ENCODE measurements around the gene RPA3.

Gene RPA3

DNA sequence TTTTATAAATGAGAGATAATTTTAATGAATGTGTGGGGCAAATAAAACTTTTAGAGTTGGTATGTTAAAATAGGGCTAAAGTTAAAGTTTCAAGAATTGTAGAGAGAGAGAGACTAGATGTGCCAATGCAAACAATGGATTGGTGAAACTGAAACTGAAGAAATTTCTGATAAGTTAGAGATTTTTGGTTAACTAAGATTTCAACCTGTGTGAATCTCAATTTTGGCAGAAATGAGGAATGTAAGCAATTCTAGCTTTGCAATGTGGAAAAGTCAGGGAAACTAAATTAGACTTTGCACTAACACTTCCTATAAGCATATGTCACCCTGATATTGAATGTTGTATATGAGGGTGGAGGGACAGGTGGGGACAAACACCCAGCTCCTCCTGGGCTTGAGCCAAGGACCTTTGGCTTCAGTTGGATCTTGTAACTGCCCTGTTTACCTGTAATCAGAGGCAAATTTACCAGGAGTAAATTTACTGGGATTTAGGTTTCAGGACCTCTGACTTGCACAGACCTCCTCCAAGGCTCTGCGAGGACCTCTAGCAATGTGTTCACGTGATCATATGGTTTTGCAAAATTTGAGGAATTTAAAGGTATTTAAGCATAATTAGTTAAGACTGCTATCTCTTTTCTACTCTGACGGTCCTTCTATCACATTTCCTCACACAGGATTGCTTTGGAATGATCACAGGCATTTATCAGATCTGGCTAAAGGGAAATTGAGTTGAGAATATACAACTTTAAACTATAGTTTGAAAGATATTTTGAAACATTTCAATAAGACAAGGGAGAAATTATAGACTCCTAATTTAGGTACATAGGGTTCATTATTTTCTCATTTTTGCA is 33.1 kb upstream of the RPA3 start:
- WGBS, 2 donors (ENCODE audit: extremely low coverage in 2 of 2, insufficient read length in 2 of 2, insufficient replicate concordance in 1 of 2), result no CpG with 5 or more reads among the region's 3 CpGs
- Histone ChIP-seq H3K23ac (ENCODE audit: low read depth, low read length, poor library complexity) (no peak overlapping the region), H4K8ac (ENCODE audit: low read depth, low read length) (no peak overlapping the region), H2AK5ac (ENCODE audit: low read depth, low read length) (no peak overlapping the region), H3K18ac (ENCODE audit: low read length) (no peak overlapping the region), H3K4me2 (ENCODE audit: insufficient read depth, low read length, poor library complexity, severe bottlenecking) (no peak overlapping the region), H3K4me1 (ENCODE audit: control insufficient read depth in 2 of 2, insufficient read depth in 1 of 2, low read depth in 1 of 2, low read length in 2 of 2) (no peaks in the 10 kb centered on the region), H2BK5ac (ENCODE audit: low read length) (no peak overlapping the region), H3K36me3 (replicated peaks in 1 of 2; ENCODE audit: control insufficient read depth in 2 of 2, insufficient read depth in 2 of 2, low read length in 2 of 2) (no peaks in the 10 kb centered on the region), H3K27ac (replicated peaks; ENCODE audit: low read length) (no peak overlapping the region), H3K79me1 (ENCODE audit: low read depth, low read length) (no peaks in the 10 kb centered on the region), H3K27me3 (ENCODE audit: control insufficient read depth in 3 of 3, insufficient read depth in 3 of 3, low read depth in 1 of 3, low read length in 3 of 3) (no peaks in the 10 kb centered on the region), H3K14ac (ENCODE audit: low read length) (no peak overlapping the region), H2BK15ac (ENCODE audit: low read length) (no peak overlapping the region), H3K9ac (ENCODE audit: low read depth, low read length, poor library complexity) (no peak overlapping the region), H3K4me3 (ENCODE audit: low read length in 2 of 2) (no peak overlapping the region), H2AFZ (ENCODE audit: low read length) (no peak overlapping the region), H3K9me3 (replicated peaks in 1 of 2; ENCODE audit: control insufficient read depth in 2 of 2, insufficient read depth in 1 of 2, low read depth in 1 of 2, low read length in 2 of 2) (no peaks in the 10 kb centered on the region), H2BK120ac (ENCODE audit: low read depth, low read length) (no peak overlapping the region), H4K91ac (ENCODE audit: low read depth, low read length, poor library complexity) (no peak overlapping the region), H2BK12ac (ENCODE audit: low read length) (no peak overlapping the region), H3K4ac (ENCODE audit: low read length) (no peak overlapping the region)
- no peak for DNase-seq (ENCODE audit: low spot score)

DNA sequence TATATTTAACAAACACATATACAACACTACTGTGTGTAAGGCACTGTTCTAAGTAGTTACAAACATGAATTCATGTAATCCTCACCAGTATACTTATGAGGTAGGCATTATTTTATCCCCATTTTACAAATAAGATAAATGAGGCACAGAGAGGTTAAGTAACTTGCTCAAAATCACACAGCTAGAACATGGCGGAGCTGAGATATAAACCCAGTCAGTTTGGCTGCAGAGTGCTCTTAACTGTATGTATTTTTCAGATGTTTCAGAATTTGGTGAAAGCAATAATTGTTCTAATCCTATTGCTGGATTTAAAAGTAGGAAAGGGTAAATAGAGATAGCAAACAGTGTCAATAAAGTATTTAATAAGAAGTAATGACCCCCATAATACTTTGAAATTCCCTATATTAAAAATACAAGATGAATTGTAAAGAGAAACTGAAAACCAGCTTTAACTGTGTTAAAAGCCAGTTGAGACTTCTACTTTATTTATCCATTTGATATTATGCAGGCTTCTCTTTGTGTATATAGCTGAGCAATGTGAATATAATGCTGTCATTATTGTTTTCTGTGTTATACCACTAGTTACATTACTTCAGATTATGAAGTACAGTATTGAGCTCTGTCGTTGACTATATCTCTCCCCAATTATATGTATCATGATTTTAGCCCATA is 32.3 kb upstream of the RPA3 start:
- Histone ChIP-seq H2AK5ac (ENCODE audit: low read depth, low read length) (no peak overlapping the region), H2AFZ (ENCODE audit: low read length) (no peak overlapping the region), H2BK5ac (ENCODE audit: low read length) (no peak overlapping the region), H4K91ac (ENCODE audit: low read depth, low read length, poor library complexity) (no peak overlapping the region), H3K4ac (ENCODE audit: low read length) (no peak overlapping the region), H2BK12ac (ENCODE audit: low read length) (no peak overlapping the region), H2BK15ac (ENCODE audit: low read length) (no peak overlapping the region), H3K27me3 (ENCODE audit: control insufficient read depth in 3 of 3, insufficient read depth in 3 of 3, low read depth in 1 of 3, low read length in 3 of 3) (no peaks in the 10 kb centered on the region), H3K14ac (ENCODE audit: low read length) (no peak overlapping the region), H3K18ac (ENCODE audit: low read length) (no peak overlapping the region), H3K4me3 (ENCODE audit: low read length in 2 of 2) (no peak overlapping the region), H3K79me1 (ENCODE audit: low read depth, low read length) (no peaks in the 10 kb centered on the region), H3K4me1 (ENCODE audit: control insufficient read depth in 2 of 2, insufficient read depth in 1 of 2, low read depth in 1 of 2, low read length in 2 of 2) (no peaks in the 10 kb centered on the region), H3K9ac (ENCODE audit: low read depth, low read length, poor library complexity) (no peak overlapping the region), H3K23ac (ENCODE audit: low read depth, low read length, poor library complexity) (no peak overlapping the region), H3K36me3 (replicated peaks in 1 of 2; ENCODE audit: control insufficient read depth in 2 of 2, insufficient read depth in 2 of 2, low read length in 2 of 2) (no peaks in the 10 kb centered on the region), H3K4me2 (ENCODE audit: insufficient read depth, low read length, poor library complexity, severe bottlenecking) (no peak overlapping the region), H3K9me3 (replicated peaks in 1 of 2; ENCODE audit: control insufficient read depth in 2 of 2, insufficient read depth in 1 of 2, low read depth in 1 of 2, low read length in 2 of 2) (no peaks in the 10 kb centered on the region), H4K8ac (ENCODE audit: low read depth, low read length) (no peak overlapping the region), H3K27ac (replicated peaks; ENCODE audit: low read length) (no peak overlapping the region), H2BK120ac (ENCODE audit: low read depth, low read length) (no peak overlapping the region)
- no CpG with 5 or more reads among the region's 2 CpGs for WGBS, 2 donors (ENCODE audit: extremely low coverage in 2 of 2, insufficient read length in 2 of 2, insufficient replicate concordance in 1 of 2)
- no peak for DNase-seq (ENCODE audit: low spot score)

DNA sequence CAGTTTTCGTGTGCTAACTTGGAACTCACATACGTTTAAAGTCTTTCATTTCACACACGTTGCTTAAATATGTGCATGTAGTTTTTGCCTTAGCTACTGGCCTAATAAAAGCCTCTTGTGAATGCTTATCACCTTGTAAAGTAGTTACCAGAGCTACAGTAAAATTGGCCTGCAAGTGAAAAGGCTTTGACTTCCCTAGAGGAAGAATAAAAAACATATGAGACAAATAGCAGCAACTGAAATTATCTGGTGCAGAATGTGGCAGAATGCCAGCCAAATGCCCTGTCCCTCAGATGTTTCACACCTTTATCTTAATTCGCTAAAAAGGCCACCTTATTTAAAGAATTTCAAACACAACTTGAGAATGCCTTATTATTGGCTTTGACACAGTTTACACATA is 28.1 kb upstream of the RPA3 start:
- Histone ChIP-seq H3K9ac (ENCODE audit: low read depth, low read length, poor library complexity) (no peak overlapping the region), H4K8ac (ENCODE audit: low read depth, low read length) (no peak overlapping the region), H2AFZ (ENCODE audit: low read length) (no peak overlapping the region), H3K14ac (ENCODE audit: low read length) (no peak overlapping the region), H3K27ac (replicated peaks; ENCODE audit: low read length) (no peak overlapping the region), H3K4me3 (ENCODE audit: low read length in 2 of 2) (no peak overlapping the region), H2BK15ac (ENCODE audit: low read length) (no peak overlapping the region), H3K23ac (ENCODE audit: low read depth, low read length, poor library complexity) (no peak overlapping the region), H3K4me1 (ENCODE audit: control insufficient read depth in 2 of 2, insufficient read depth in 1 of 2, low read depth in 1 of 2, low read length in 2 of 2) (no peaks in the 10 kb centered on the region), H2BK5ac (ENCODE audit: low read length) (no peak overlapping the region), H3K36me3 (replicated peaks in 1 of 2; ENCODE audit: control insufficient read depth in 2 of 2, insufficient read depth in 2 of 2, low read length in 2 of 2) (no peaks in the 10 kb centered on the region), H3K9me3 (replicated peaks in 1 of 2; ENCODE audit: control insufficient read depth in 2 of 2, insufficient read depth in 1 of 2, low read depth in 1 of 2, low read length in 2 of 2) (no peaks in the 10 kb centered on the region), H3K4ac (ENCODE audit: low read length) (no peak overlapping the region), H3K27me3 (ENCODE audit: control insufficient read depth in 3 of 3, insufficient read depth in 3 of 3, low read depth in 1 of 3, low read length in 3 of 3) (no peaks in the 10 kb centered on the region), H2BK120ac (ENCODE audit: low read depth, low read length) (no peak overlapping the region), H3K18ac (ENCODE audit: low read length) (no peak overlapping the region), H3K79me1 (ENCODE audit: low read depth, low read length) (no peaks in the 10 kb centered on the region), H3K4me2 (ENCODE audit: insufficient read depth, low read length, poor library complexity, severe bottlenecking) (no peak overlapping the region), H2BK12ac (ENCODE audit: low read length) (no peak overlapping the region), H4K91ac (ENCODE audit: low read depth, low read length, poor library complexity) (no peak overlapping the region), H2AK5ac (ENCODE audit: low read depth, low read length) (no peak overlapping the region)
- no peak for DNase-seq (ENCODE audit: low spot score)
- WGBS, 2 donors (ENCODE audit: extremely low coverage in 2 of 2, insufficient read length in 2 of 2, insufficient replicate concordance in 1 of 2), result no CpG with 5 or more reads among the region's 4 CpGs

DNA sequence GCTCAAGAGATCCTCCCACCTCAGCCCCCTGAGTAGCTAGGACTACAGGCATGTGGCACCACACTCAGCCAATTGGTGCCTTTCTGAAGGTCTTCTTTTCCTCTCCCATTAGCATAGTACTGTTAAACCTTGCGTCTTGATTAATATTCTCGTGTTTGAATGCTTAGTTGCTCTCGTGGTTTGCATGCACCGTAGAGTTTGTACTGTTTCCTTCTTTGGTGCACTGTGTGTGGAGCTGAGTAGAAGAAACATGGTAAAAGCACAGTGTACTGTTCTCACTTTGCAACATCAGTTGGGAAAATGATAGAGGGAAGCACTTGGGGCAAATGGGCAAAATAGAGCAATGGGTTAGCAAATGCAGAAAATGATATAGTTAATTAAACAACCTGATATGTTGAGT is 27.6 kb upstream of the RPA3 start:
- Histone ChIP-seq H4K8ac (ENCODE audit: low read depth, low read length) (no peak overlapping the region), H3K9ac (ENCODE audit: low read depth, low read length, poor library complexity) (no peak overlapping the region), H4K91ac (ENCODE audit: low read depth, low read length, poor library complexity) (no peak overlapping the region), H2BK5ac (ENCODE audit: low read length) (no peak overlapping the region), H3K4ac (ENCODE audit: low read length) (no peak overlapping the region), H3K14ac (ENCODE audit: low read length) (no peak overlapping the region), H2AK5ac (ENCODE audit: low read depth, low read length) (no peak overlapping the region), H3K4me2 (ENCODE audit: insufficient read depth, low read length, poor library complexity, severe bottlenecking) (no peak overlapping the region), H3K27ac (replicated peaks; ENCODE audit: low read length) (no peak overlapping the region), H3K23ac (ENCODE audit: low read depth, low read length, poor library complexity) (no peak overlapping the region), H2BK120ac (ENCODE audit: low read depth, low read length) (no peak overlapping the region), H3K79me1 (ENCODE audit: low read depth, low read length) (no peaks in the 10 kb centered on the region), H3K36me3 (replicated peaks in 1 of 2; ENCODE audit: control insufficient read depth in 2 of 2, insufficient read depth in 2 of 2, low read length in 2 of 2) (no peaks in the 10 kb centered on the region), H3K9me3 (replicated peaks in 1 of 2; ENCODE audit: control insufficient read depth in 2 of 2, insufficient read depth in 1 of 2, low read depth in 1 of 2, low read length in 2 of 2) (no peaks in the 10 kb centered on the region), H3K4me1 (ENCODE audit: control insufficient read depth in 2 of 2, insufficient read depth in 1 of 2, low read depth in 1 of 2, low read length in 2 of 2) (no peaks in the 10 kb centered on the region), H3K27me3 (ENCODE audit: control insufficient read depth in 3 of 3, insufficient read depth in 3 of 3, low read depth in 1 of 3, low read length in 3 of 3) (no peaks in the 10 kb centered on the region), H3K4me3 (ENCODE audit: low read length in 2 of 2) (no peak overlapping the region), H2BK15ac (ENCODE audit: low read length) (no peak overlapping the region), H2AFZ (ENCODE audit: low read length) (no peak overlapping the region), H3K18ac (ENCODE audit: low read length) (no peak overlapping the region), H2BK12ac (ENCODE audit: low read length) (no peak overlapping the region)
- no peak for DNase-seq (ENCODE audit: low spot score)
- WGBS, 2 donors (ENCODE audit: extremely low coverage in 2 of 2, insufficient read length in 2 of 2, insufficient replicate concordance in 1 of 2), result no CpG with 5 or more reads among the region's 4 CpGs

Measured in neuronal stem cell (in vitro differentiated cells).